Activated CD4-positive, CD25-positive, alpha-beta regulatory T cell treated with anti-CD3 and anti-CD28 coated beads, Interleukin-2, amount 50 U/mL, for 24 hours (primary cell): ENCODE measurements around the gene YKT6.
"Not testable (repeated sequence)": the region's sequence is repeated elsewhere in the genome, so short reads cannot be mapped to it uniquely, and the experiment has no call there.

Experiments used
- ATAC-seq, 2 donors: fragments of 150-1000 bp; cut with Tn5 transposase; one replicate each; pipeline ENCODE4 v1.10.0; 2021; ENCODE audit warnings: mild to moderate bottlenecking in 1 of 2, moderate library complexity in 1 of 2

YKT6 gene

DNA sequence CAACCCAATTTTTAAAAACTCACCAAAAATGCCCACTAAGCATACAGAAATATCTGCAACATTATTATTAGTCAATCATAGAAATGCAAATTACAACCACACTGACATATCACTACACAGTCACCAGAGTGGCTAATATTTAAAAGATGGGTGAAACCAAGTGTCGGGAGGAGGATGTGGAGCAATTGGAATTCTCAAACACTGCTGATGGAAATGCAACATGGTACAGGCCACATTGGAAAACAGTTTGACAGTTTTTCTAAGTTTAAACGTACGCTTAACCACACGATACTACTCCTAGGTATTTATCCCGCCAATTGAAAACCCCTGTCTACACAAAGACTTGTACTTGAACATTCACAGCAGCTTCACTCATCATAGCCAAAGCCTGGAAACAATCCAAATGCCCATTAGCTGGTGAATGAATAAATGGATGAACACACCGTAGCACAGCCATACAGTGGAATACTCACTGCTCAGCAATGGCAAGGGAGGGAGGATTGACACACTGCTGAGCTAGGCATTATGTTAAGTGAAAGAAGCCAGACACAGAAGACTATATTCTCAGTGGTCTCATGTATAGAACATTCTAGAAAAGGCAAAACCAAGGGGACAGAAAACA lies 27.9 kb upstream of the YKT6 start:
- no peak for ATAC-seq

GRCh38 chr7:44173911-44174693 lies 26.7 kb upstream of the YKT6 start:
- ATAC-seq, result no peak

GRCh38 chr7:44174694-44174948 lies 26.2 kb upstream of the YKT6 start:
- not testable (repeated sequence) for ATAC-seq

- ATAC-seq, result no peak
Observed at GRCh38 chr7:44175730-44176129, 25.0 kb upstream of the YKT6 start.

DNA sequence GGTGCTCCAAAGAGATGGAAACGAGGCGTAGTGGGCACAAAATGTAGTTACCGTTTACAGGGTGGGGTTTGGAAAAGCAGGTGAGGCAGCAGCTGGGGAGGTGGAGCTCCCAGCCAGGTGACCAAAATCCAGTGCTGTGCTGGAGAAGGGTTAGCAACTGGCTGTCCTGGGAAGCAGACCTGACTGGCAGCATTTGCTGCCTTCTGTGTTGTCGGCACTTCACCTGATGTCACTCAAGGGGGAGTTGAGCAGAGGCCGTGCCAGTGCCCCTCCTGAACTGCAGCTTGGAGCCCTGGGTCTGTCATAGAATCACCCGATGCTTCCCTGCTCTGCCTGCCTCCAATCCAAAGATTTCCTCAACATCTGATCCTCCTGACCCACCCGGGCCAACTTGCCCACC lies 24.3 kb upstream of the YKT6 start:
- no peak for ATAC-seq

DNA sequence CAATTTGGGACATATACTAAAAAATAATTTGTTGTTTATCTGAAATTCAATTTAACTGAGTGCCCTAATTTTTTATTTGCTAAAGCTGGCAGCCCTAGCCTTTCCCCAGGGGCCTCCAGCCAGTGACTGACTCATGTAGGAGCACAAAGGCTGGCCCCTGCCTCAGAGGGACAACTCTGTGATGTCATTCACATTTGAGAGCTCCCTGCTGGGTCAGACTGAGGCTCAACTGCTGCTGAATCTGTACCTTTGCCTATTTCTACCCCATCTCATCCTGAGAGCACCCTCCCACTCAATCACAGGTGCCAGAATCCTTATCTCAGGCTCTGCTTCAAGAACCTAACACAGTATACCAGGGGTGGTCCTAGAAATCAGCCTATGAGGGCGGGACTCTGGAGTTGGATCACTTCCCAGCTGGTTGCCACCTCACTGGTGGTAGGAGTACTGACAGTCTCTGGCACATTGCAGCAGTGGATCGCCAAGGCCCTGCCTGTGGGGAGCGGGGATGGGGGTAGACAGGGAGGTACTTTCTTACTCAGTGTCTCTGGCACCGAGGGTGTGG lies 23.1 kb upstream of the YKT6 start:
- no peak for ATAC-seq

DNA sequence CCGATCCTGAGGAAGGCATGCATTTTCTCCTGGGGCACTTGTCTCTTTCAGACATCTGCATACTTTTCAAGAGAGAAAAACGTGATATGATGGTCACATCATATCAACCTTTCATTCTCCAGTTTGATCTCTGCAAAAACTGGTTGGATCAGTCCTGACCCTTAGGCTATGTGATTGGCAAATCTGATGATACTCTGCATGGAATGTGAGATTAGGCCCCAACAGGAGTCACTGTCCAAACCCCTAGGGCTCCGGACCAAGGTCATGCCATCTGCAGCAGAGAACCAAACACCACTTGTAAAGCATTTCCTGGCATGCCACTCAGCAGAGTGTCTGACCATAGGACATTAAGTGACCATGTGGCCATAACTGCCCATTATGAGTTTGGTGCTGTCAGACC lies 20.1 kb upstream of the YKT6 start:
- no peak for ATAC-seq

DNA sequence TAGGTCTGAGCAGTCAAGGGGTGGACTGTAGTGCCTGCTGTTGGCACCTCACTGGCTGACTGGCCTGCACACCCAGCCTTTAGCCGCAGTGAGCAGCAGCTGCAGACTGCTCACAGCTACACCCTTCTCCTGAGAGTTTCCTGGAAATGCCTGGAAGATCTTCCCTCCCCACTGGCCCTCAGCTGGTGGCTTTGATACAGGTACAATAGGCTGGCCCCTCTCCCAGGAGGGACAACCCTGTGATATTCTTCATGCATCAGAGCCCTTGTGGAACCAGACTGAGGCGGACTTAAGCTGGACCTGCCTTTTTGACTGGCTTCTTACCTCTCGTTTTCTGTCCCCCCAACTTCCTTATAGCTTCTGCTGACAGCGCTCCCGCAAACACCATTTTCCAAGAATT lies 18.0 kb upstream of the YKT6 start:
- ATAC-seq, result no peak

- ATAC-seq, result no peak
Observed at GRCh38 chr7:44183386-44183785, 17.4 kb upstream of the YKT6 start.

GRCh38 chr7:44184206-44184872 lies 16.4 kb upstream of the YKT6 start:
- ATAC-seq, result no peak

DNA sequence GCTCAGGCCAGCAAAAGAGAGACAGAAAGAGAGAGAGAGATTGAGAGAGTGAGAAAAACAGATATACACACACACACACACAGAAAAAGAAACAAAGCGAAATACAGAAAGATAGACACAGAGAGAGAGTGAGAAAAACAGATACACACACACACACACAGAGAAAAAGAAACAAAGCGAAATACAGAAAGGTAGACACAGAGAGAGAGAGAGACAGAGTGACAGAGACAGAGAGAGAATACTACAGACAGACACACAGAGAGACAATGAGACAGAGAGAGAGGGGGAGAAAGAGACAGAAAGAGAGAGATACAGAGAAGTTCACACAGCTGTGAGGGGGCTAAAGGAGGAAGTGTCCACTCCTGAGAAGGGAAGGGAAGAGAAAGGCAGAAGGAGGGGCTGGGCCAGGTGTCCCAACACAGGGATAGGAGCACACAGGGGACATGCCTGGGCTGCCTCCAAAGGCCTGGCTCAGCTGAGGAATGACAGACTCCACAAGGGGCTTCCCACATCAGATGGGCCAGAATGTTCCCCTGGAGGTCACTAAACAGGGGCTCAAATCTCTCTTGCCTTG lies 15.8 kb upstream of the YKT6 start:
- no peak for ATAC-seq

DNA sequence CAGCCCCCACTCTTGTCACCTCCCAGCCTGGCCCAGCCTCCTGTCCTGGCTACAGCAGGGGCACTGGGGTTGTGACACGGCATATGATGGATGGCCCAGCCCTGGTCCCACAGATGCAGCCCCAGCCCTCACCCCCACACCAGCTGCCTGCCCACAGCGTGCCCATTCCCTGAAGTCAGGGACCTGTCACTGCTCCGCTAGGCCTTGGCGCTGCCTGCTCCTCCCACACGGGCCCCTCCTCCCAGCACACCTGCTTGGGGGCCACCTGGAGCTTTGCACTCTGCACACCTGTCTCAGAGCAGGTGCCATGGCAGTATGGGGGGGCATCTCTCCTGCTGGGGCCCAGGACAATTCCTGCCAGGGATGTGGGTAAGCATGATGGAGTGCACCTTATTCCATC lies 15.0 kb upstream of the YKT6 start:
- no peak for ATAC-seq

- ATAC-seq, result no peak
Observed at GRCh38 chr7:44186736-44187135, 14.0 kb upstream of the YKT6 start.

DNA sequence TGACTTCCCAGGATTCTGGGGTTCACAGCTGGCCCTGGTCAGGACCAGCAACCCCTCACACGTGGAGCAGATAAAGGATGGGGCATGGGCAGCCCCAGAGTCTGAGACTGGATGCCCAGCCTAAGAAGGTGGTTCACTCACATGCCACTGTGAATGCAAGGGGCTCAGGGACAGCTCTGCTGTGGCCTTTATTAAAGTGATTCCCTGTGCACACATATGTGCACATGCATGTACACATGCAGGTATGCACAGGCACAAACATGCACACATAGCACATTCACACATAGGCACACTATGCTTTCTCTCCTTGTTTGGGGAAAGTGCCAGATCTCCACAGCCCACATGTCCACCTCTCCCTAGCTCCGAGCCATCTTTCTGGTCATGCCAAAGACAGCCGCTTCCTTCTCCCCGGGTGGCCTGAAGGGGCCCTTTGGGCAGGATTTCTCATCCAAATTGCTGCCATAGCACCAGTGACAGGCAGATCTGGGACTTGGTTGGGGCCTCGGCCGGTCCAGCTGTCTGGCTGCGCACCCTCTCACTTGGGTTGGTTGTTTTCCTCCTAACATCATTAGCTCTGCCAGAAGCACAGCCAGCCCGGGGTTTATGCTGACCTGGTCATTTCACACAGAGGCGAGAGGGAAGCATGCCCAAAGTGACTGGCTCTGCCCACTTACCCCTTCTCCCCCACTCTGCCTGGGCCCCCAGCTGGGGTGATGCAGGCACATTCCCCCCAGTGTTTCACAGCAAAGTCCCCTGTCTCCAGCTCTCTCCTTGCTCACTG lies 13.0 kb upstream of the YKT6 start:
- no peak for ATAC-seq

DNA sequence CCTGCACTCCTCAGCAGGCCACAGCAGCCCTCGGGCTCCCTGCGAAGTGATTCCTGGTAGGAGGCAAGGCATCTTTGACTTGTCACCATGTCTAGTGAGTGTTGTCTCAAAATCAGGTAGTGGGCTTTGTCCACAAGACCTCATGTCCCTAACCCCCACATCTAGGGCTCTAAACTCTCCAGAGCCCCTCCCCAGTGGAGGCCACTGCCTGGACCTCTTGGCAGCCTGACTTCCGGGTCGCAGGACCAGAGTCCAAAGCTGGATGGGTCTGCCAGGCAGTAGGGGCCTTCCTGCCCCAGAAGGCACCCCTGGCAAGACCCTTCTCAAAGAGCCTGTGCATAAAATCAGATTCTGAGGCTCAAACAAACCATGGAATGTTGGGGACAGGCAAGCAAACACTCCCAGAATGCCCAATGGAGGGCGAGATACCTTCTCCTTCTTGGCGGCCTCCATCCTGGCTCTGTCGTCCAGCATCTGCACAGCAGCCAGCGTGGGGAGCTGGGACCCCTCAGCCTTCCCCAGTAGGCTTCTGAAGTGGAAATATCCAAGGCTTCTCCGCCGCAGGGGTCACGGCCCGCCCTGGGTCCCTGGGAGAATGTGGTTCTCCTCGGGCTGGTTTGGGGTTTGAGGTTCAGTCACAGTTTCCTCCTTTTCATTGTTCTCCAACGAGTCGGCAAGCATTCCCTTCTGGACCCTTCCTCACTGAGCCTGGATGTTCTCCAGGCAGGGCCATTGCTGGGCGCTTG lies 12.1 kb upstream of the YKT6 start:
- ATAC-seq, result no peak

GRCh38 chr7:44189286-44189992 lies 11.3 kb upstream of the YKT6 start, which contains the start of gene GCK:
GCK (minus strand) TSS chr7:44189439; CDS start chr7:44188953, 486 bp downstream.
- no peak for ATAC-seq

DNA sequence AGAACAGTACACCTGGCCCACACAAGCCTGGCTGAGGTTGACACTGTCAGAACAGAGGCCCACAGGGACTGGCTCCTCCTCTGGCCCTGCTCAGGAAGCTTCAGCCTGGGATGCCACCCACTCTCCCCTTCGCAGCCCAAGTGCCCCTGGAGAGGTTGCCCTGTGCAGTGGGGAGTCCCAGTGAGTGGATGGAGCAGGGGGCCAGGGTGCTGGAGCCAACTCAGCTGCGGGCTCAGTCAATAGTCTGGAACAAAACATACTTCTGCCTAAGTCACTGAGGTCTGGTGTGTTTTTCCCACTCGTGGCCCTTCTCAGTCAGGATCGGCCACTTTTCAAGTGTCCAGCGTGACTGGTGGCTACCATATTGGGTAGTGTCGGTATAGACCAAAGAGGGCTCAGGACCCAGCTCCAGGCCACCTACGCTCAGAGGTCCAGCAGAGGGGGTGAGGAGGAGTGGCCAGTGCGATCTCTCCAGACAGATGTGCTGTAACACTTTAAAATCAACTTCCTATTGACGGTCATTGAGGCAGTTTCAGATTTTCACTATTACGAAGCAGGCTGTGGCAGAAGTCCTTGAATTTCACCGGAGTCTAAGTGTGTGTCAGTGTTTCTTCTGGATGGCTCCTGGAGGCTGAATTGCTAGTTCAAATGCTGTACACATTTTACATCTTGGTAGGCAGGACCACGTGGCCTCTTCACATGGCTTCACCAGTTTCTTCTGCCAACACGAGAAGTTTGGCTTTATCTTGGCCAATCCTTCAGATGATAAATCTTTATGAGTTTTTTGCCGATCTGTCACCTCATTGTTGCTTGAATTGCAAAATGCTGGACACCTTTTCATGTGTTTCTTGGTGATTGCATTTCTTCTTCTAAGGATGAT lies 10.5 kb upstream of the YKT6 start:
- no peak for ATAC-seq

GRCh38 chr7:44191171-44191570 lies 9.6 kb upstream of the YKT6 start:
- ATAC-seq, result no peak

DNA sequence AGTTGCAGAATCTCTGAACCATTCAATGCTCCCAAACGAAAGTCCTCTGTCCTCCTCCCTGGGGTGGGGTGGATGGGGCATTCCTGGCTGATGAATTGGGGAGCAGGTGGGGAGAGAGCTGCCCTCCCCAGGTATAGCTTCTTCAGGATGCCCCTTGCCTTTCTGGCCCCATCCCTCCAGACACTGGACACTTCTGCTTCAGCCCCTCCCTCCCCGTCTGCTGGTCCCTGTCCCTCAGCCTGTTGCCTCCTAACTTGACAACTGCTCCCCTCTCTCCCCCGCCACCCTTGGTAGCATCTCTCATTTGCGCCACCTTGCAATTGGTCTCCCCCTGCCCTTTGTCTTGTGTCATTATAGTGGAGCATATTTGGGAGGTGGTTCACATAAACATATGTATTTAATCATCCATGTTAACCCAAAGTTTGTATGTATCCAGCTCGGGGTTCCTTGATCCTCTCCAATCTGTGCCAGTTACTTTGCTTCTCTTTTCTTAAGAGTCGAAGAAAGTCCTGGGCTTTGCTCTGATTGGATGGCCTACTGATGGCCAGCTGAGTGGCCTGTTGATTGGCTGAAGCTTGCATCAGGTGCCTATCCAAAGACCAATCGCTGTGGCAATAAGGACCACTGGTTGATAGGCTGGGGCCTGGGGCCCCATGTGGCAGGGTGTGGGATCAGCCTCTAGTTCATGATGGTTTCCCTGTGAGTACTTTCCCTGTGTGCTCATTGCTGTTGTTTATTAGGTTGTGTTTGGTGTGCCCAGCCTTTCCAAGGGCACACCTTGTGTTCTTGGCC lies 7.6 kb upstream of the YKT6 start:
- ATAC-seq, result peak in 1 of 2 donors; percentile 14
